ENCODE results near the gene USP30. TPM values are rescaled to one million over a fixed set of nuclear protein-coding genes. Genes with fewer than 3 reads are reported as not detected.

The USP30 gene, protein sequence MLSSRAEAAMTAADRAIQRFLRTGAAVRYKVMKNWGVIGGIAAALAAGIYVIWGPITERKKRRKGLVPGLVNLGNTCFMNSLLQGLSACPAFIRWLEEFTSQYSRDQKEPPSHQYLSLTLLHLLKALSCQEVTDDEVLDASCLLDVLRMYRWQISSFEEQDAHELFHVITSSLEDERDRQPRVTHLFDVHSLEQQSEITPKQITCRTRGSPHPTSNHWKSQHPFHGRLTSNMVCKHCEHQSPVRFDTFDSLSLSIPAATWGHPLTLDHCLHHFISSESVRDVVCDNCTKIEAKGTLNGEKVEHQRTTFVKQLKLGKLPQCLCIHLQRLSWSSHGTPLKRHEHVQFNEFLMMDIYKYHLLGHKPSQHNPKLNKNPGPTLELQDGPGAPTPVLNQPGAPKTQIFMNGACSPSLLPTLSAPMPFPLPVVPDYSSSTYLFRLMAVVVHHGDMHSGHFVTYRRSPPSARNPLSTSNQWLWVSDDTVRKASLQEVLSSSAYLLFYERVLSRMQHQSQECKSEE
- 10 to 100 TPM; 10.5 to 15.4 (median 14.2) TPM for total RNA-seq

DNA sequence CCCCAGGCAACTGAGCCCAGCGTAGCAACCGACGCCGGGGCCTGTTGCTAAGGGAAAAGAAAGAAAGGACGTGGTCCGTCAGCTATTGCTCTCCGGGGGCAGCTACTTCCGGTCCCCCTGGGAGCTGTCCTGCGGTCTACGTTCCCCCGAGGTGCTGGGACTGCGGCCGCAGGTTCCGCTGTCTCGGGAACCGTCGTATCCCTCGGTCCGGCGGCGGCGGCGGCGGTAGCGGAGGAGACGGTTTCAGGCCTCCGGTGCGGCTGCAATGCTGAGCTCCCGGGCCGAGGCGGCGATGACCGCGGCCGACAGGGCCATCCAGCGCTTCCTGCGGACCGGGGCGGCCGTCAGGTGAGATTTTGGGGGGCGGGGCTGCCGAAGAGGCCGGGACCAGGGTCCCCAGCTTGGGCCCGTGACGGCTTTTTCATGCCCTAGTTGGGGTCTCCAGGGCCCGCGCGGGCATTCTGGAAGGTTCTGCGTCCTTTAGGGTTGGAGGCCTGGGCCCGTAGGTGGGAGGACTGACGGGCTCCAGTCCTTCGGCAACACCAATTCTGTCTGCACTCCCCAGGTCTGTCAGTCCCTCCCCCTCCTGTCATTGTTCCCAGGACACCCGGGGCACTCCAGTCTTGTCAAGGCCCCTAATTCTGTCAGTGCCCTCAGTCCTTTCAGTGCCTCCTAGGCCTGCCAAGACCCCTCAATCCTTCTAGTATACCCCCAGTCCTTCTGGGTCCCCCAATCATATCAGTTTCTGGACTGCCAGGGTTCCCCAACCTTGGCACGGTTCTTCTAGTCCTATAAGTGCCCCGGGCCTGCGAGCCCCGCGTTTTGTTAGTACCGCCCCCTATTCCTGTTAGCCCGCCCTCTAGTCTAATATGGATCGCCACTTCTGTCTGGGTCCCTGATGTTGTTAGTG, at the start of gene USP30:
Gene USP30 (plus strand): TSS at position 163 of the 910 bp plus-strand sequence. CDS start 103 bp downstream, at position 266.
- peaks cover 6% of the 10 kb centered on the region for H3K27me3 ChIP-seq
- 0% methylated on average over 8 to 11 of the region's 61 CpGs for WGBS, 2 donors (ENCODE audit: low coverage in 1 of 2)
- H3K27ac ChIP-seq, result peak within 1 kb of the TSS; percentile 40 to 85 (median 82)
- TF ChIP-seq POLR2A (IDR thresholded peaks at IDR 0.05), result peak in 1 of 2 donors; percentile 32
- TF ChIP-seq, protein P1, sequence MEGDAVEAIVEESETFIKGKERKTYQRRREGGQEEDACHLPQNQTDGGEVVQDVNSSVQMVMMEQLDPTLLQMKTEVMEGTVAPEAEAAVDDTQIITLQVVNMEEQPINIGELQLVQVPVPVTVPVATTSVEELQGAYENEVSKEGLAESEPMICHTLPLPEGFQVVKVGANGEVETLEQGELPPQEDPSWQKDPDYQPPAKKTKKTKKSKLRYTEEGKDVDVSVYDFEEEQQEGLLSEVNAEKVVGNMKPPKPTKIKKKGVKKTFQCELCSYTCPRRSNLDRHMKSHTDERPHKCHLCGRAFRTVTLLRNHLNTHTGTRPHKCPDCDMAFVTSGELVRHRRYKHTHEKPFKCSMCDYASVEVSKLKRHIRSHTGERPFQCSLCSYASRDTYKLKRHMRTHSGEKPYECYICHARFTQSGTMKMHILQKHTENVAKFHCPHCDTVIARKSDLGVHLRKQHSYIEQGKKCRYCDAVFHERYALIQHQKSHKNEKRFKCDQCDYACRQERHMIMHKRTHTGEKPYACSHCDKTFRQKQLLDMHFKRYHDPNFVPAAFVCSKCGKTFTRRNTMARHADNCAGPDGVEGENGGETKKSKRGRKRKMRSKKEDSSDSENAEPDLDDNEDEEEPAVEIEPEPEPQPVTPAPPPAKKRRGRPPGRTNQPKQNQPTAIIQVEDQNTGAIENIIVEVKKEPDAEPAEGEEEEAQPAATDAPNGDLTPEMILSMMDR (IDR thresholded peaks at IDR 0.05), result no peak
- peak; percentile 61 for TF ChIP-seq POLR2AphosphoS5 (IDR thresholded peaks at IDR 0.05)
- ATAC-seq, result peak; percentile 96
- H3K4me3 ChIP-seq, result peak within 1 kb of the TSS; percentile 75 to 88
- no peaks in the 10 kb centered on the region for H3K9me3 ChIP-seq
- peaks cover 0 to 6% of the 10 kb centered on the region in 2 donors for H3K36me3 ChIP-seq
- peaks cover 2 to 25% (median 9%) of the 10 kb centered on the region in 3 donors for H3K4me1 ChIP-seq

DNA sequence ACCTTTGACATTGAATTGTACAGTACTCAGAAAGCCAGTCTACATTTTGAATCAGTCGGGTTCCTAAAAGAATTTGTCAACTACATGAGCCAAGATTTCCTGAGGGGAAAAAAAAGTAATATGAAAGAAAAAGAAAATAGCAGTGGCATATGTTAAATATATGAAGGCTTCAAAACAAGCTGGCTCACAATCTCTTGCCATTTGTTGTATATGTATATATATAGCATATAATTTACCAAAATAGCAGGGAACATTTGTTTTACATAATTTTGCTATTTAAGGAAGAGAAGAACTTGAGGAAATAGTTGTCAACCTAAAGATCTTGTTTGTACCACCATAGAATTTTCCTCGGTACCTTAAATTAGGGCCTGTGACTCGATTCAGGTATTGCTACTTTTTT, 48.4 kb upstream of the USP30 start:
- H3K4me1 ChIP-seq, result no peaks in the 10 kb centered on the region
- no peak overlapping the region for H3K4me3 ChIP-seq
- H3K27ac ChIP-seq, result no peak overlapping the region
- H3K27me3 ChIP-seq, result peaks cover 8% of the 10 kb centered on the region
- no peaks in the 10 kb centered on the region for H3K36me3 ChIP-seq
- TF ChIP-seq EP300 (IDR thresholded peaks at IDR 0.05) (no peak), POLR2A (IDR thresholded peaks at IDR 0.05) (no peak), POLR2AphosphoS5 (IDR thresholded peaks at IDR 0.05) (no peak)
- TF ChIP-seq, protein P1 (IDR thresholded peaks at IDR 0.05), result no peak
- H3K9me3 ChIP-seq, result no peaks in the 10 kb centered on the region
- WGBS, 2 donors (ENCODE audit: low coverage in 1 of 2), result 54 to 61% methylated on average over 3 of the region's 3 CpGs
- ATAC-seq, result no peak

DNA sequence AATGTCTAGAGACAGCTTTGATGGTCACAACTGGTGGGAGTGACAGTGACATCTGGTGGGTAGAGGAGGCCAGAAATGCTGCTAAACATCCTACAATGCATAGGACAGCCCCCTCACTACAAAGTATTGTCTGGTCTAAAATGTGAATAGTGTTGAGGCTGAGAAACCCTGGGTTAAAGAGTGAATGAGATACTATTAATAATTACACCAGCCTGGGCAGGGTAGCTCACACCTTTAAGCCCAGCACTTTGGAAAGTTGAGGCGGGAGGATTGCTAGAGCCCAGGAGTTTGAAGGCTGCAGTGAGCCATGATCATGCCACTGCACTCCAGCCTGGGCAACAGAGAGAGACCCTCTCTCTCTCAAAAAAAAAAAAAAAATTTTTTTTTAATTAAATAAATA, 42.6 kb upstream of the USP30 start:
- no peak for ATAC-seq
- no peaks in the 10 kb centered on the region for H3K9me3 ChIP-seq

DNA sequence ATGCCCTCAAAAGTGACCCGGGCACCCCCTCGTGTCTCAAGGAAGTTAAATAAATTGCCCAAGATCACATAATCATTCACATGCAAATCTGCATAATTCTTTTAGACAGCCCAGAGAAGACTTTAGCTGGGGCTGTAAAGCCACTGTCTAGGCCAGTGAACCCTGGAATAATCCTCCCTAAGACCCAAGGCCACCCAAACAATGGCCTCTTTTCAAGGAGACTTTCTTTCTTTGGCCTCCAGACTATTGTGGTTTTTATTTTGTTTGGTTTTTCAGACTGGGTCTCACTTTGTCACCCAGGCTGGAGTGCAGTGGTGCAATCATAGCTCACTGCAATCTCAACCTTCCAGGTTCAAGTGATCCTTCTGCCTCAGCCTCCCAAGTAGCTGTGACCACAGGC, 42.1 kb upstream of the USP30 start:
- Histone ChIP-seq H3K27me3 (peaks cover 35% of the 10 kb centered on the region), H3K4me3 (no peak overlapping the region), H3K9me3 (no peaks in the 10 kb centered on the region), H3K4me1 (no peaks in the 10 kb centered on the region), H3K36me3 (no peaks in the 10 kb centered on the region), H3K27ac (no peak overlapping the region)
- no peak for ATAC-seq
- TF ChIP-seq POLR2A (IDR thresholded peaks at IDR 0.05), result no peak
- TF ChIP-seq EP300 (IDR thresholded peaks at IDR 0.05), result no peak
- TF ChIP-seq POLR2AphosphoS5 (IDR thresholded peaks at IDR 0.05), result no peak
- TF ChIP-seq, protein P1 (IDR thresholded peaks at IDR 0.05), result no peak
- 50 to 73% methylated on average over 2 of the region's 2 CpGs for WGBS, 2 donors (ENCODE audit: low coverage in 1 of 2)

More for the DNA sequence above, 42.6 kb upstream of the USP30 start:
- H3K36me3 ChIP-seq, result no peaks in the 10 kb centered on the region
- no peak for TF ChIP-seq POLR2AphosphoS5 (IDR thresholded peaks at IDR 0.05)
- TF ChIP-seq, protein P1 (IDR thresholded peaks at IDR 0.05), result no peak
- no peak for TF ChIP-seq EP300 (IDR thresholded peaks at IDR 0.05)
- no peak for TF ChIP-seq POLR2A (IDR thresholded peaks at IDR 0.05)
- H3K4me1 ChIP-seq, result no peaks in the 10 kb centered on the region
- peaks cover 30% of the 10 kb centered on the region for H3K27me3 ChIP-seq
- H3K27ac ChIP-seq, result no peak overlapping the region
- 60% methylated on average over 1 of the region's 1 CpG; no CpG with 5 or more reads in 1 of the 2 donors for WGBS, 2 donors (ENCODE audit: low coverage in 1 of 2)
- H3K4me3 ChIP-seq, result no peak overlapping the region

Measured in gastroesophageal sphincter (tissue), 4 donors.